Keratinocyte (primary cell): ENCODE results near the gene HCN2.

Experiments used
- CTCF ChIP-seq, 3 experiments: IDR thresholded peaks in 1 of 3; conservative IDR thresholded peaks in 1 of 3; optimal IDR thresholded peaks in 1 of 3; 2 replicates in 2 of 3; 3 replicates in 1 of 3; pipeline versions ENCODE3 to v1.5.1; 2011; ENCODE audit warnings: low read length in 3 of 3, mild to moderate bottlenecking in 3 of 3, moderate library complexity in 2 of 3, control low read depth in 1 of 3, inconsistent platforms in 1 of 3; ENCODE audit not compliant: insufficient read depth in 2 of 3; ENCODE audit errors: extremely low read depth in 1 of 3
- EZH2 ChIP-seq: IDR thresholded peaks from one replicate; pipeline ENCODE4 v1.6.1; 2012; ENCODE audit warnings: inconsistent platforms, mild to moderate bottlenecking, low read length, moderate library complexity

- TF ChIP-seq CTCF (optimal IDR thresholded peaks at IDR 0.05 in 1 of 3, IDR thresholded peaks at IDR 0.05 in 1 of 3, conservative IDR thresholded peaks at IDR 0.05 in 1 of 3; ENCODE audit: extremely low read depth in 1 of 3, insufficient read depth in 2 of 3, low read length in 3 of 3) (no peak), EZH2 (no peak)
These were observed 13.0 kb downstream of the HCN2 start for GRCh38 chr19:602391-603301.
